Choroid plexus epithelial cell (primary cell): ENCODE data around the gene KCNQ2.

Source experiments
- DNase-seq: peaks from one replicate; pipeline ENCODE4 v3.0.0-alpha.2; 2010; ENCODE audit warnings: low read depth
- H3K4me3 ChIP-seq: 2 replicates; pipeline ENCODE4 v1.5.1; 2011; ENCODE audit warnings: low read depth, mild to moderate bottlenecking, control low read depth, low read length, moderate library complexity
- CTCF ChIP-seq: conservative IDR thresholded peaks from 2 replicates; pipeline ENCODE4 v1.5.1; 2011; ENCODE audit warnings: low read depth, mild to moderate bottlenecking, control low read depth, inconsistent platforms, low read length, moderate library complexity

The KCNQ2 gene

GRCh38 chr20:63402860-63403220 lies 69.6 kb downstream of the KCNQ2 start:
- no peak overlapping the region for H3K4me3 ChIP-seq
- DNase-seq, result no peak
- TF ChIP-seq CTCF, result no peak

- H3K4me3 ChIP-seq, result no peak overlapping the region
- TF ChIP-seq CTCF, result no peak
- DNase-seq, result no peak
These were observed 70.1 kb downstream of the KCNQ2 start for GRCh38 chr20:63402181-63402859.

- TF ChIP-seq CTCF, result no peak
- no peak for DNase-seq
- no peak overlapping the region for H3K4me3 ChIP-seq
These were observed 70.9 kb downstream of the KCNQ2 start for GRCh38 chr20:63401384-63402110.

GRCh38 chr20:63400486-63401210 lies 71.8 kb downstream of the KCNQ2 start:
- no peak for TF ChIP-seq CTCF
- no peak for DNase-seq
- no peak overlapping the region for H3K4me3 ChIP-seq

- TF ChIP-seq CTCF, result no peak
- H3K4me3 ChIP-seq, result no peak overlapping the region
- no peak for DNase-seq
These were observed 72.7 kb downstream of the KCNQ2 start for GRCh38 chr20:63399596-63400375.

GRCh38 chr20:63398744-63399514 lies 73.5 kb downstream of the KCNQ2 start:
- H3K4me3 ChIP-seq, result no peak overlapping the region
- no peak for TF ChIP-seq CTCF
- DNase-seq, result no peak
